NCI-H69 (cell line): ENCODE results near the gene OR8H2.
"Not testable (repeated sequence)": the region's sequence is repeated elsewhere in the genome, so short reads cannot be mapped to it uniquely, and the experiment has no call there.

Source experiments
- DNase-seq: peaks from one replicate; lab custom pipeline; 2025; lab: John Stamatoyannopoulos, UW

Gene OR8H2, protein sequence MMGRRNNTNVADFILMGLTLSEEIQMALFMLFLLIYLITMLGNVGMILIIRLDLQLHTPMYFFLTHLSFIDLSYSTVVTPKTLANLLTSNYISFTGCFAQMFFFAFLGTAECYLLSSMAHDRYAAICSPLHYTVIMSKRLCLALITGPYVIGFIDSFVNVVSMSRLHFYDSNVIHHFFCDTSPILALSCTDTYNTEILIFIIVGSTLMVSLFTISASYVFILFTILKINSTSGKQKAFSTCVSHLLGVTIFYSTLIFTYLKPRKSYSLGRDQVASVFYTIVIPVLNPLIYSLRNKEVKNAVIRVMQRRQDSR

DNA sequence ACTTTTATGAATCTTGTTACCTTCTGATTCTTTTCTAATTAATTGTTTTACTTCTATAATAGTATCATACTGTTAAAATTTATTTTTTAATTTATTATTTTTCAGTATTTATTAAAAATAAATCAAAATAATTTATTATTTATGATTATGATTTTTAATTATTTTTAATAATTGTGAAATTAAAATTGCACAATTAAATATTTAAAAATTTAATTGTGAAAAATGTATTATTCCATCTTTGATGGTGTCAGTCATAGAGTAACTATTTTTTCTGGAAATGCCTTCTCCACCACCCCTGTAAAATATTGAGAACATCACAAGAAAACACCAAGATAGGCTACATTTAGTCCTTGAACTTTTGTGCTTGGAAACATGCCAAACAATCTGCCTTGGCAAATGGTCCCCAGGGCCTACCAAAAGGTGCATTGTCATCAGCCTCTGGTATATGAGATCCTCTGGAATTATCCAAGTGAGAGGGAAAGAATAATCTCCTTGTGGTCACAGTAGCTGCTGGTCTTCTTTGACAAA, at the start of gene OR8H2:
TSS of gene OR8H2 (plus strand) at position 478 of the 528 bp plus-strand sequence. CDS start 1,356 bp downstream, outside the sequence.
- no peak for DNase-seq

DNA sequence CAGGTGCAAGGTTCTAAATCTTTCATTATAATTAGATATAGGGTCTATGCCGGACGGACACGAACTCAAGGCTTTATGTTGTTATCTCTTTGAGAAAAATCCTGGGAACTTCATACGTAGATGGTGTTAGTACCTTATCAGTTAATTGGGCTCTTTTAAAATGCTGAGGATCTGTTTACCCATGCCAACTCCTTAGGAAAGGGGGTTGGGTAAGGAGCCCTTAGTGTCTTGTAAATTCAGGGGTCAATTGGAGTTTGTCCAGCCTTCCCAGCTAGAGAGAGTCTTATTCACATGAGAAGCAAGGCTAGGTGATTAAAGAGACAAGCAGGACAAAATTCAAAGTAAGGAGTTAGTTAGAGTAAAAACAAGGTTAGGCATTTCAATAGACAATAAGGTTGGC, 47.1 kb upstream of the OR8H2 start:
- DNase-seq: not testable (repeated sequence)

DNA sequence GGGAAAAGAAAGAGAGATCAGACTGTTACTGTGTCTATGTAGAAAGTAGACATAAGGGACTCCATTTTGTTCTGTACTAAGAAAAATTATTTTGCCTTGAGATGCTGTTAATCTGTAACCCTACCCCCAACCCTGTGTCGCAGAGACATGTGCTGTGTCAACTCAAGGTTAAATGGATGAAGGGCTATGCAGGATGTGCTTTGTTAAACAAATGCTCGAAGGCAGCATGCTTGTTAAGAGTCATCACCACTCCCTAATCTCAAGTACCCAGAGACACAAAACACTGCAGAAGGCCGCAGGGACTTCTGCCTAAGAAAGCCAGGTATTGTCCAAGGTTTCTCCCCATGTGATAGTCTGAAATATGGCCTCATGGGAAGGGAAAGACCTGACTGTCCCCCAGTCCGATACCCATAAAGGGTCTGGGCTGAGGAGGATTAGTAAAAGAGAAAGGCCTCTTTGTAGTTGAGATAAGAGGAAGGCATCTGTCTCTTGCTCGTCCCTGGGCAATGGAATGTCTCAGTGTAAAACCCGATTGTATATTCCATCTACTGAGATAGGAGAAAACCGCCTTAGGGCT, 45.7 kb upstream of the OR8H2 start:
- DNase-seq: not testable (repeated sequence)

DNA sequence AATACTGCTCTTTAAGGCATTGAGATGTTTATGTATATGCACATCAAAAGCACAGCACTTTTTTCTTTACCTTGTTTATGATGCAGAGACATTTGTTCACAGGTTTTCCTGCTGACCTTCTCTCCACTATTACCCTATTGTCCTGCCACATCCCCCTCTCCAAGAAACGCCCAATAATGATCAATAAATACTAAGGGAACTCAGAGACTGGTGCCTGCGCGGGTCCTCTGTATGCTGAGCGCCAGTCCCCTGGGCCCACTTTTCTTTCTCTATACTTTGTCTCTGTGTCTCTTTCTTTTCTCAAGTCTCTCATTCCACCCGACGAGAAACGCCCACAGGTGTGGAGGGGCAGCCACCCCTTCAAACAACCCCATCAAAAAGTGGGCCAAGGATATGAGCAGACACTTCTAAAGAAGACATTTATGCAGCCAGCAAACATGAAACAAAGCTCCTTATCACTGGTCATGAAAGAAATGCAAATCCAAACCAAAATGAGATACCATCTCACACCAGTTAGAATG, 45.2 kb upstream of the OR8H2 start:
- DNase-seq: not testable (repeated sequence)

DNA sequence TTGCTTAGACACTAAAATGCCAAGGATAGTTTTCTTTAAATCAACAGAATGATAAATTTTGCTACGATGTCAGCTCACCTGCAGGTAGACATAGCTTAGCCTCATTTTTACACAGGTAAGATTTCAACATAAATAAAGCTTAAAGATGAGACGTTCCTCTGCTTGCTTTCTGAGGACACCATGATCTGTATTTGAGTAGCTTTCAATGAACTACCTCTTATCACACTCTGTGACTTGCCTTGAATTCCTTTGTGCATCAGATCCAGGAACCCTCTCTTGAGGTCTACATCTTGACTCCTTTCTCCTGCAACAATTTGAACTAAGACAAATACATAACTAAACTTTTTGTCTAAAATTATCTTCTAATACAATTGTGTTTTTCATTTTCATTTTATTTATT, 36.5 kb upstream of the OR8H2 start:
- no peak for DNase-seq

DNA sequence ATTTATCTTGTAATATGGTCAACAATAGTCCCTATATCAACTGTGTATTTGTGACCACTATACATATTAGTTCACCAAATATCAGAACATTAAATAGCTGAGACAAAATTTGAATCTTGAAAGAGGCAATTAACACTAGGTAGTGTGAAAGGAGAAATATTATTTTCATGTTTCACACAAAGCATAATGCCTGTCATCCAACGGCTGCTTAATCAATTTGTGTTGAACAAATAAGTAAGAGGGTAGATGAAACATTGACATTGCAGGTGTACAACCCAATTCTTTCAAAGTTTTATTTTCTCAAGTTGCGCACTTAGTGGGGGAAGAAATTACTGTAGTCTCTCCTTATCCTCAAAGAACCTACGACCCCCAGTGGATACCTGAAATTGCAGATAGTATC, 13.8 kb upstream of the OR8H2 start:
- DNase-seq: no peak

DNA sequence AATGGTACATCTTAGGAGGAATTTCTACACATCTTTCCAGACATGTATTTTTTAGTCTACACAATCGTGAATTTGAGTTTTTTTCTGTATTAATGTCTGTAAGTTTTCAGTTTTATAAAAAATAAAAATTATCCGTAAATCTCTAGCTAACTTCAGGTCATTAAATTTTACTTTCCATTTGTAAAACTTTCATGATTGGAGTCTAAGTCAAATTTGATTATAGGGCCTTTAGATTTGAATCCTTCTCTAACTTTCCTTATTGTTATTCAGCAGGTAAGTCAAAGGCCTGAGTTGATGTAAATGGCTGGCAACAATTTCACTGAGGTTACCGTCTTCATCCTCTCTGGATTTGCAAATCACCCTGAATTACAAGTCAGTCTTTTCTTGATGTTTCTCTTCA, 10.5 kb upstream of the OR8H2 start, which contains the start of gene OR8I2:
TSS of gene OR8I2 (plus strand) at position 301 of the 400 bp plus-strand sequence. CDS start at position 301, 0 bp downstream.
- no peak for DNase-seq

DNA sequence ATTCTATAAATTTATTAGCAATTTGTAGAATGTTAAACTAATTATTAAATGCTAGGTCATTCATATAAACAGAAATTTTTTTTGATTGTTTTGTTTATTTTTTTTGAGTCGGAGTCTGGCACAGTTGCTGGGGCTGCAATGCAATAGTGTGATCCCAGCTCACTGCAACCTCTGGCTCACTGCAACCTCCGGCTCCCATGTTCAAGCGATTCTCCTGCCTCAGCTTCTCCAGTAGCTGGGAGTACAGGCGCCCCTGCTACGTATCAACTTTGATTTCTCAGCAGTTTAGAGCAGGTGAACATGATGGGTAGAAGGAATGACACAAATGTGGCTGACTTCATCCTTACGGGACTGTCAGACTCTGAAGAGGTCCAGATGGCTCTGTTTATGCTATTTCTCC, 18.6 kb downstream of the OR8H2 start, which contains the start of gene OR8H3:
TSS of gene OR8H3 (plus strand) at position 301 of the 400 bp plus-strand sequence. CDS start at position 301, 0 bp downstream.
- DNase-seq: no peak

DNA sequence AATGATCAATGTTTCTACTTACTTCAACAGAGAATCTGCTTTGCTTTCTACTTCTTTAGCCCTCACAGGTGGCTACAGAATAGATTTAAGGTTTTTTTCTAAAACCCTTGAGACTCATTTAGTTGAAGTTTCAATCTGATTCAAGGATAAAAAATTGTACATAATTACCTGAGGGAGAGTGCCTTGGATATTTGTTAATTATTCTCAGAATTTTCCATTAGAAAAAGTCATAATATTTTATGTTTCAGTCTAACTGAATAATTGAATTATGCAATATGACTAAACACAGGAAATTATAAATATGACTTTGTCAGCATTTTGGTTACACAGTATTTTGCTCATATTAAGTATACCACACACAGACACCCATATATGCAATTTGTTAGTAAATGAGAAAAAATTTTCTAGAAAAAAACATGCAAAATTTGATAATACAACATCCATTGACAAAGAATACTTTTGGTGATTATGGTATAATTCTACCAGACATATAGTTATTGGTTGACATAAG, 36.7 kb downstream of the OR8H2 start, which contains the start of gene OR8J3:
TSS of gene OR8J3 (minus strand) at position 51 of the 511 bp plus-strand sequence. CDS start 2,483 bp downstream, outside the sequence.
- no peak for DNase-seq

DNA sequence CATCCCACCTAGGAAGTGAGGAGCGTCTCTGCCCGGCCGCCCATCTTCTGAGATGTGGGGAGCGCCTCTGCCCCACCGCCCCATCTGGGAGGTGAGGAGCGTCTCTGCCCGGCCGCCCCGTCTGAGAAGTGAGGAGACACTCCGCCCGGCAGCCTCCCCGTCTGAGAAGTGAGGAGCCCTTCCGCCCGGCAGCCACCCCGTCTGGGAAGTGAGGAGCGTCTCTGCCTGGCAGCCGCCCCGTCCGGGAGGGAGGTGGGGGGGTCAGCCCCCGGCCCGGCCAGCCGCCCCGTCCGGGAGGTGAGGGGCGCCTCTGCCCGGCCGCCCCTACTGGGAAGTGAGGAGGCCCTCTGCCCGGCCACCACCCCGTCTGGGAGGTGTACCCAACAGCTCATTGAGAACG, 40.2 kb downstream of the OR8H2 start:
- not testable (repeated sequence) for DNase-seq

DNA sequence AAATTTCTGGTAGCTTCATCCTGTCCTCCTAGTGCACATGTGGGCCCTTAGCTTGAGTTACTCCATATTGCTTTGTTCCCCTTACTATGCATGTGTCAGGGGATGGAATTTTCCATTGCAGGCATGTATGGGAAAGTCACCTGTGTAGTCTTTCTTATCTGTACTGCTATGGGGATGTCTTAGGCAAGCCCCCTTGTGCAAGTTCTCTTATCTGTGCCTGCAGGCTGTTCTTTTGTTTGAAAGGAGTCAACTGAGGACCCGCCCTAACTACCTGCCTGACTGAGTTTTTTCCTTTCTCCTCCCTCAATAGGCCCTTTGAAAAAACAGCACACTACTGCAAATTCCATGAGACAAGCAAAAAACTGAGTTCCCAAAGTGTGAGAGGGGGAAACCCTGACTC, 47.9 kb downstream of the OR8H2 start:
- no peak for DNase-seq

DNA sequence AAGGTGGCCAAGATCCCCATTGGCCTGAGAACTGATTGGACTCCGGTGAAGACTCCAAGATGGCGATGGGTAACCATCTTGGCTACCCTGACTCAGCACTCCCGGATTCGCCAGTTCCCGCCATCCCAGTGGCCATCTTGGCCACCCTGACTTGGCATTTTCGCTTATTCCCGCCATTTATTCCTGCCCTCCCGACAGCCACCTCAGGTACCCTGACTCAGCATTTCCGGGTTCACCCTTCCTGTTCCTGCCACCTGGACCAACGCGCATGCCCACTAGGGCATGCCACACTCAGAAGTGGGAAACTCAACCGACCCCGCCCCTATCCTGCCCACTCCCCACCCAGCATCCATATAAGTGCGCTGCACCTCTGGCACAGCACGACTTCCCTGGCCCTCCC, 48.8 kb downstream of the OR8H2 start:
- no peak for DNase-seq
